Ascending aorta (tissue), 2 donors: ENCODE results near the gene C10orf90. TPM values are rescaled to one million over a fixed set of nuclear protein-coding genes. Genes with fewer than 3 reads are reported as not detected.
A peak's percentile ranks its signal among the peaks of the same experiment; 100 is the strongest.

Experiments
- DNase-seq, 2 donors: peaks; one replicate each; pipeline ENCODE4 v3.0.0-alpha.2; 2019; ENCODE audit warnings: low spot score in 2 of 2
- H3K27ac ChIP-seq, 2 donors: fragments of 200-600 bp; sonication (generic); one replicate each; pipeline ENCODE4 v1.5.1; 2016 to 2017; ENCODE audit warnings: mild to moderate bottlenecking in 1 of 2
- H3K27me3 ChIP-seq: fragments of 200-600 bp; sonication (generic); one replicate; pipeline ENCODE4 v1.5.1; 2017
- H3K36me3 ChIP-seq, 2 donors: fragments of 200-600 bp; sonication (generic); one replicate each; pipeline ENCODE4 v1.5.1; 2016
- H3K4me1 ChIP-seq, 2 donors: fragments of 200-600 bp; sonication (generic); one replicate each; pipeline ENCODE4 v1.5.1; 2016 to 2017; ENCODE audit warnings: mild to moderate bottlenecking in 1 of 2
- H3K4me3 ChIP-seq, 2 donors: fragments of 200-600 bp; sonication (generic); one replicate each; pipeline ENCODE4 v1.5.1; 2016 to 2017; ENCODE audit warnings: mild to moderate bottlenecking in 1 of 2
- H3K9me3 ChIP-seq, 2 donors: fragments of 200-600 bp; sonication (generic); one replicate each; pipeline ENCODE4 v1.5.1; 2016
- intact Hi-C: fragments of 100-400 bp; cut with DNase I; formaldehyde crosslinking; loops from one replicate; pipeline ENCODE4 v1.15.1; 2023
- total RNA-seq: library from RNA; depleted of rRNA; stranded (reverse); fragments of >200 nt; gene quantifications from one replicate; pipeline ENCODE4 v1.1.0, GENCODE V29; 2016
- TF ChIP-seq, protein P1 (sequence below), 3 experiments: fragments of 200-600 bp in 2 of 3; fragments of 450-650 bp in 1 of 3; sonication (generic) in 2 of 3; IDR thresholded peaks; one replicate each; pipeline ENCODE4 v1.5.1; 2016 to 2019; ENCODE audit warnings: antibody characterized with exemption in 3 of 3, mild to moderate bottlenecking in 1 of 3, moderate library complexity in 1 of 3

The C10orf90 gene
- total RNA-seq, 1 donor from 2014 or later, result not detected

- no peak overlapping the region for H3K4me3 ChIP-seq
- no peaks in the 10 kb centered on the region for H3K27me3 ChIP-seq
- TF ChIP-seq, protein P1, sequence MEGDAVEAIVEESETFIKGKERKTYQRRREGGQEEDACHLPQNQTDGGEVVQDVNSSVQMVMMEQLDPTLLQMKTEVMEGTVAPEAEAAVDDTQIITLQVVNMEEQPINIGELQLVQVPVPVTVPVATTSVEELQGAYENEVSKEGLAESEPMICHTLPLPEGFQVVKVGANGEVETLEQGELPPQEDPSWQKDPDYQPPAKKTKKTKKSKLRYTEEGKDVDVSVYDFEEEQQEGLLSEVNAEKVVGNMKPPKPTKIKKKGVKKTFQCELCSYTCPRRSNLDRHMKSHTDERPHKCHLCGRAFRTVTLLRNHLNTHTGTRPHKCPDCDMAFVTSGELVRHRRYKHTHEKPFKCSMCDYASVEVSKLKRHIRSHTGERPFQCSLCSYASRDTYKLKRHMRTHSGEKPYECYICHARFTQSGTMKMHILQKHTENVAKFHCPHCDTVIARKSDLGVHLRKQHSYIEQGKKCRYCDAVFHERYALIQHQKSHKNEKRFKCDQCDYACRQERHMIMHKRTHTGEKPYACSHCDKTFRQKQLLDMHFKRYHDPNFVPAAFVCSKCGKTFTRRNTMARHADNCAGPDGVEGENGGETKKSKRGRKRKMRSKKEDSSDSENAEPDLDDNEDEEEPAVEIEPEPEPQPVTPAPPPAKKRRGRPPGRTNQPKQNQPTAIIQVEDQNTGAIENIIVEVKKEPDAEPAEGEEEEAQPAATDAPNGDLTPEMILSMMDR (IDR thresholded peaks at IDR 0.05), result no peak
- no peak for DNase-seq
- H3K27ac ChIP-seq, result peak overlapping the region; percentile 7 to 34
- intact Hi-C loops, result no loop called here
- no peaks in the 10 kb centered on the region for H3K4me1 ChIP-seq
- H3K36me3 ChIP-seq, result no peaks in the 10 kb centered on the region
- peaks cover 0 to 7% of the 10 kb centered on the region in 2 donors for H3K9me3 ChIP-seq
These were observed 247.9 kb downstream of the C10orf90 start for GRCh38 chr10:126422567-126422966.

- intact Hi-C loops, result no loop called here
These were observed 248.7 kb downstream of the C10orf90 start for GRCh38 chr10:126421756-126422256.

DNA sequence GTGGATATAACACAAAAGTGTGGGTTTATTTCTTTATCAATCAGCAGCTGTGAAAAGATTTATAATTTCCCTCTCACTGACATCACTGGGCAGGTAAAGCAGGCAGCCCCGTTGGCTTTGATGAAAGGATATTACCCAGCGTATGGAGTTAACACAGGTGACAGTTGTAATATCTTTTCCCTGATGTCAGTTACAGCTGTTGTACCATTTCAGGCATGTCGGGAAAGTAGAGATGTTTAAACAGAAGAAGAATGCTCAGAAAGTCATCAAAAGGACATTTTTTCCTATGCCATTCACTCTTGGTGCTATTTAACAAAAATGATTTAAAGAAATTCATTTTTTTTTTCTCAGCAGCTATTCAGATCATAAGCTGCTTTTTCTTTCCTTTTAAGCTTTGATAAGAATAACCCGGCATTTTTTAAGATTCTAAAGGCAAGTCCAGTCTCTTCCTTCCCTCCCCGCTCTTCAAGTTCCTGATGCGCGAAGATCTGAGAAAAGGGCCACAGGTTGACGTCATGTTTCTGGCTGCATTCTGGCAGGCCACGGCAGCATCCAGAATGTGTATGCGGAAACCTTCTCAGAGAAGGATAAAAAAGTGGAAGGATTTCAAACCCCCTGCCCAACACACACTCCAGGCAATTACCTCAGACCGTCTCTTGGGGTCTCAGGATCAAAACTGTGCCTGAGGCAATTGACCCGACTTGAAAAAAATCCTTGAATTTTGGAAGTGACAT lies 249.8 kb downstream of the C10orf90 start:
- Histone ChIP-seq H3K4me3 (no peak overlapping the region), H3K27me3 (no peaks in the 10 kb centered on the region), H3K27ac (no peak overlapping the region), H3K36me3 (no peaks in the 10 kb centered on the region), H3K9me3 (peaks cover 0 to 7% of the 10 kb centered on the region in 2 donors), H3K4me1 (no peaks in the 10 kb centered on the region)
- intact Hi-C loops, result no loop called here
- TF ChIP-seq, protein P1 (IDR thresholded peaks at IDR 0.05), result no peak
- DNase-seq, result no peak

More at GRCh38 chr10:126421756-126422256, 248.7 kb downstream of the C10orf90 start:
- Histone ChIP-seq H3K36me3 (no peaks in the 10 kb centered on the region), H3K9me3 (peaks cover 0 to 7% of the 10 kb centered on the region in 2 donors), H3K4me1 (no peaks in the 10 kb centered on the region), H3K27ac (peak overlapping the region; percentile 19 to 34), H3K4me3 (no peak overlapping the region), H3K27me3 (no peaks in the 10 kb centered on the region)
- DNase-seq, result no peak
- TF ChIP-seq, protein P1 (IDR thresholded peaks at IDR 0.05), result no peak

GRCh38 chr10:126417220-126417825 lies 253.2 kb downstream of the C10orf90 start:
- no peaks in the 10 kb centered on the region for H3K36me3 ChIP-seq
- H3K27me3 ChIP-seq, result no peaks in the 10 kb centered on the region
- no peak for DNase-seq
- no peak overlapping the region for H3K4me3 ChIP-seq
- H3K9me3 ChIP-seq, result no peaks in the 10 kb centered on the region
- intact Hi-C loops, result no loop called here
- no peak overlapping the region for H3K27ac ChIP-seq
- TF ChIP-seq, protein P1 (IDR thresholded peaks at IDR 0.05), result no peak
- no peaks in the 10 kb centered on the region for H3K4me1 ChIP-seq

- Histone ChIP-seq H3K4me3 (no peak overlapping the region), H3K27me3 (no peaks in the 10 kb centered on the region), H3K9me3 (no peaks in the 10 kb centered on the region), H3K4me1 (no peaks in the 10 kb centered on the region), H3K36me3 (no peaks in the 10 kb centered on the region), H3K27ac (no peak overlapping the region)
- TF ChIP-seq, protein P1 (IDR thresholded peaks at IDR 0.05), result no peak
- intact Hi-C loops, result no loop called here
- DNase-seq, result no peak
These were observed 260.7 kb downstream of the C10orf90 start for GRCh38 chr10:126409821-126410220.
